DOHH2 (cell line): ENCODE measurements around the gene POLD3.

Source experiments
- EZH2phosphoT487 ChIP-seq: fragments of 200-600 bp; sonication (generic); IDR thresholded peaks from 2 replicates; pipeline ENCODE4 v1.6.1; 2017; ENCODE audit warnings: borderline replicate concordance, mild to moderate bottlenecking, antibody characterized with exemption, low read length, moderate library complexity, mixed read lengths
- TF ChIP-seq, protein P1 (sequence below): fragments of 200-600 bp; sonication (generic); IDR thresholded peaks from one replicate; pipeline ENCODE4 v1.5.1; 2014; ENCODE audit warnings: antibody characterized with exemption, mild to moderate bottlenecking, low read depth, low read length; ENCODE audit not compliant: poor library complexity, severe bottlenecking

DNA sequence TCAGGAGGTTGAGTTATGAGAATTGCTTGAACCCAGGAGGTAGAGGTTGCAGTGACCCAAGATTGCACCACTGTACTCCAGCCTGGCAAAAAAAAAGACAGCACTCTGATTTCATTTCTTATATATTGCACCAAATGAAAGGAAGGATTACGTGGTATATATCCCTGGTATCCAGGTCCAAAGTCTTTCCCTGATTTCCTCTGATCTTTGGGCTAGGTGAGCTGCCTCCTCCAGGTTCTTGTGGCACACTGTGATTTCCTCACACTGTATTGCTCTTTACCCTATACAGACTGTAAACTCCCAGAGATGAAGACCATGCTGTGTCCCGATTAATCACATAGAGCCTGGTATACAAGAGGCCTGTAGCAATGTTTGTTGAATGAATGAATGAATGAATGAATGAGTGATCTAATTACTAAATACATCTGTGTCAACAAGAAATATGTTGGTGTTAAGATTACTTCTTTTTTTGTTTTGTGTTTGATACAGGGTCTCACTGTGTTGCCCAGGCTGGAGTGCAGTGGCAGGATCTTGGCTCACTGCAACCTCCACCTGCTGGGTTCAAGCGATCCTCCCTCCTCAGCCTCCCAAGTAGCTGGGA, 9.3 kb upstream of the POLD3 start:
- no peak for TF ChIP-seq EZH2phosphoT487
- TF ChIP-seq, protein P1, sequence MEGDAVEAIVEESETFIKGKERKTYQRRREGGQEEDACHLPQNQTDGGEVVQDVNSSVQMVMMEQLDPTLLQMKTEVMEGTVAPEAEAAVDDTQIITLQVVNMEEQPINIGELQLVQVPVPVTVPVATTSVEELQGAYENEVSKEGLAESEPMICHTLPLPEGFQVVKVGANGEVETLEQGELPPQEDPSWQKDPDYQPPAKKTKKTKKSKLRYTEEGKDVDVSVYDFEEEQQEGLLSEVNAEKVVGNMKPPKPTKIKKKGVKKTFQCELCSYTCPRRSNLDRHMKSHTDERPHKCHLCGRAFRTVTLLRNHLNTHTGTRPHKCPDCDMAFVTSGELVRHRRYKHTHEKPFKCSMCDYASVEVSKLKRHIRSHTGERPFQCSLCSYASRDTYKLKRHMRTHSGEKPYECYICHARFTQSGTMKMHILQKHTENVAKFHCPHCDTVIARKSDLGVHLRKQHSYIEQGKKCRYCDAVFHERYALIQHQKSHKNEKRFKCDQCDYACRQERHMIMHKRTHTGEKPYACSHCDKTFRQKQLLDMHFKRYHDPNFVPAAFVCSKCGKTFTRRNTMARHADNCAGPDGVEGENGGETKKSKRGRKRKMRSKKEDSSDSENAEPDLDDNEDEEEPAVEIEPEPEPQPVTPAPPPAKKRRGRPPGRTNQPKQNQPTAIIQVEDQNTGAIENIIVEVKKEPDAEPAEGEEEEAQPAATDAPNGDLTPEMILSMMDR, result no peak
